T47D (cell line): ENCODE data around the gene MAP6D1.
A peak's percentile ranks its signal among the peaks of the same experiment; 100 is the strongest.

ENCODE experiments used
- DNase-seq, 2 experiments: peaks; one replicate each; pipeline versions ENCODE4 v3.0.0 to v3.0.0-alpha.2; 2011 to 2012; ENCODE audit warnings: low read depth in 1 of 2, low spot score in 1 of 2
- JUND ChIP-seq: IDR thresholded peaks from 2 replicates; pipeline ENCODE4 v1.6.1; 2012; ENCODE audit warnings: low read depth
- in situ Hi-C: cut with HindIII; loops from 2 replicates; pipeline ENCODE4 v1.10.0; 2016; ENCODE audit warnings: low sequenced_read_pairs, low pct_unique_long_range_greater_than_20kb

Gene MAP6D1

GRCh38 chr3:183825456-183826161 lies at the start of gene MAP6D1:
TSS of gene MAP6D1 (minus strand) at chr3:183825577. CDS start at chr3:183825547, 30 bp downstream.
- TF ChIP-seq JUND = no peak
- peak; percentile 90 to 92 for DNase-seq
- in situ Hi-C loops = no loop called here

GRCh38 chr3:183873914-183874313 lies 48.5 kb upstream of the MAP6D1 start:
- no peak for DNase-seq
- in situ Hi-C loops = no loop called here
- no peak for TF ChIP-seq JUND

- DNase-seq = no peak
- no peak for TF ChIP-seq JUND
- in situ Hi-C loops = no loop called here
These were observed 46.2 kb upstream of the MAP6D1 start for GRCh38 chr3:183871541-183871940.

GRCh38 chr3:183870563-183870962 lies 45.2 kb upstream of the MAP6D1 start:
- TF ChIP-seq JUND = no peak
- no peak for DNase-seq
- in situ Hi-C loops = no loop called here

GRCh38 chr3:183868796-183869195 lies 43.4 kb upstream of the MAP6D1 start:
- no peak for DNase-seq
- TF ChIP-seq JUND = no peak
- in situ Hi-C loops = no loop called here

GRCh38 chr3:183862610-183863009 lies 37.2 kb upstream of the MAP6D1 start:
- TF ChIP-seq JUND = no peak
- DNase-seq = no peak
- in situ Hi-C loops = no loop called here

GRCh38 chr3:183857863-183858262 lies 32.5 kb upstream of the MAP6D1 start:
- DNase-seq = no peak
- TF ChIP-seq JUND = no peak
- in situ Hi-C loops = no loop called here

- DNase-seq = no peak
- in situ Hi-C loops = no loop called here
- TF ChIP-seq JUND = no peak
These were observed 29.1 kb upstream of the MAP6D1 start for GRCh38 chr3:183854318-183855035.

GRCh38 chr3:183845608-183846288 lies 20.4 kb upstream of the MAP6D1 start:
- in situ Hi-C loops = no loop called here
- peak; percentile 100 for TF ChIP-seq JUND
- peak; percentile 75 to 100 for DNase-seq

GRCh38 chr3:183845090-183845489 lies 19.7 kb upstream of the MAP6D1 start:
- peak; percentile 78; the same call in 1 of the 2 replicates for TF ChIP-seq JUND
- in situ Hi-C loops = no loop called here
- DNase-seq = peak in 1 of 2 experiments; percentile 98

DNA sequence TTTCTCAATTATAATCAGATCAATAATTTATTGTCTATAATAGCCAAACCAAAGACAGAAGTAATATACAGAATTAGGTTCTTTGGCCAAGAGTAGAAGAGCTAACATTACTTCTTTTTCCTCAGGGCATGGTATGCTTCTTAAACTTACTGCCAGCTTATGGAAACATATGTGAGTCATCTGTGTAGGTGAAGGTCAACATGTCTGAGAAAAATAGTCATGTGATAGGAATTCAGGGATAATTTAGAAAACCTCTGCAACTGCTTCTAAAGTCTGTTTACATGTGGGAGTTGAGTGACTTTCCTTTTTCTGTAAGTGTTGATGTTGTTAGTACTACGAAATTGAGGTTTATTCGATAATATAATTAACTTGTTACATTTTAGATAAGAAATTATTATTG lies 19.2 kb upstream of the MAP6D1 start:
- peak; percentile 49 to 94 for DNase-seq
- in situ Hi-C loops = no loop called here
- TF ChIP-seq JUND = peak; percentile 96

GRCh38 chr3:183839751-183840150 lies 14.4 kb upstream of the MAP6D1 start:
- TF ChIP-seq JUND = no peak
- peak in 1 of 2 experiments; percentile 75 for DNase-seq
- in situ Hi-C loops = no loop called here

- no peak for TF ChIP-seq JUND
- in situ Hi-C loops = no loop called here
- no peak for DNase-seq
These were observed 12.5 kb upstream of the MAP6D1 start for GRCh38 chr3:183837894-183838293.
